Measurements from ENCODE around the gene HAUS5. TPM values are rescaled to one million over a fixed set of nuclear protein-coding genes. Genes with fewer than 3 reads are reported as not detected.
"Not testable (repeated sequence)": the region's sequence is repeated elsewhere in the genome, so short reads cannot be mapped to it uniquely, and the experiment has no call there.

The HAUS5 gene
- total and polyA plus RNA-seq, 2 of the 8 experiments (the other 6 are each of a cell fraction or from before 2014, with no cell fraction given) = 13.8 to 25.7 TPM

DNA sequence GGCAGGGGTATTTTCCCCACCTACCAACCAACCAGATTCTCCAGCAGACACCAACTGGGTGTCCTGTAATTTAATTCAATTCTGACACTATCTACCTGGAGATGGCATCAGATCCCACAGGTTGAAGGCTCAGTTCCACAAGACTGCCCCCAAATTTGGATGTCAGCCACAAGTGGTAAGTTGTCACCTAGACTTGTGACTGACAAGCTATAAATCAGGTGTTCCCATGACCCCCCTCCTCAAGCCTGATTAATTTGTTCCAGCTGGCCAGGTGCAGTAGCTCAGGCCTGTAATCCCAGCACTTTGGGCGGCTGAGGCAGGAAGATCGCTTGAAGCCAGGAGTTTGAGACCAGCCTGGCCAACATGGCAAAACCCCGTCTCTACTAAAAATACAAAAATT, 10.6 kb upstream of the HAUS5 start (continued):
- TF ChIP-seq GTF2F1 (IDR thresholded peaks at IDR 0.05; ENCODE audit: borderline replicate concordance, low read depth, low read length) (no peak), YY1 (IDR thresholded peaks at IDR 0.05; ENCODE audit: low read depth, low read length) (no peak)

DNA sequence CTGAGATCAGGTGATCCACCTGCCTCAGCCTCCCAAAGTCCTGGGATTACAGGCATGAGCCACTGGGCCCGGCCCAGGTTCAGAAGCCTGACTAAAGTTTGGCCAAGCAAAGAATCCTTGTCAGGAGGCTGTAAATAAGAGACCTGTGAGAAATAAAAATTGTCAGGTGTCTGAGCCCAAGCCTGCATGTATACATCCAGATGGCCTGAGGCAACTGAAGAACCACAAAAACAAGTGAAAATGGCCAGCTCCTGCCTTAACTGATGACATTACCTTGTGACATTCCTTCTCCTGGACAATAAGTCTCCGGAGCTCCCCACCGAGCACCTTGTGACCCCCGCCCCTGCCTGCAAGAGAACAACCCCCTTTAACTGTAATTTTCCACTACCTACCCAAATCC, 8.1 kb upstream of the HAUS5 start:
- not testable (repeated sequence) for H3K4me3 ChIP-seq (ENCODE audit: extremely low read depth in 1 of 4, insufficient read depth in 2 of 4, low read depth in 3 of 4, low read length in 4 of 4); H4K5ac ChIP-seq (ENCODE audit: insufficient read length, low read depth, low read length); H3K79me1 ChIP-seq (ENCODE audit: low read depth, low read length); H3K36me3 ChIP-seq (ENCODE audit: control insufficient read depth in 2 of 4, insufficient read depth in 4 of 4, low read length in 3 of 4); FAIRE-seq; H3K23ac ChIP-seq (ENCODE audit: insufficient read length); H4K91ac ChIP-seq (replicated peaks; ENCODE audit: insufficient read length, low read length); H2BK20ac ChIP-seq (ENCODE audit: low read length); H3K4me2 ChIP-seq (ENCODE audit: insufficient read depth in 1 of 2, low read depth in 2 of 2, low read length in 2 of 2); H3K18ac ChIP-seq (ENCODE audit: extremely low read depth, low read length); H3K4me1 ChIP-seq (replicated peaks in 1 of 4; ENCODE audit: control insufficient read depth in 3 of 4, insufficient read depth in 4 of 4, low read length in 3 of 4); H4K20me1 ChIP-seq (replicated peaks in 1 of 2; ENCODE audit: control insufficient read depth in 1 of 2, insufficient read depth in 2 of 2, low read length in 2 of 2); H3K9me3 ChIP-seq (ENCODE audit: insufficient read depth in 2 of 2, low read depth in 1 of 2, low read length in 1 of 2); H2AFZ ChIP-seq (ENCODE audit: low read length); H3K9ac ChIP-seq (replicated peaks in 1 of 4; ENCODE audit: extremely low read depth in 1 of 4, low read depth in 3 of 4, low read length in 3 of 4); H2BK5ac ChIP-seq (ENCODE audit: low read depth, low read length); H4K8ac ChIP-seq (ENCODE audit: extremely low read depth, insufficient read depth, low read length); H2BK15ac ChIP-seq (ENCODE audit: low read length); H3K4ac ChIP-seq (replicated peaks; ENCODE audit: insufficient read length, low read depth, low read length); H3K56ac ChIP-seq (replicated peaks; ENCODE audit: insufficient read length, low read depth, low read length); H3K27me3 ChIP-seq (replicated peaks in 1 of 4; ENCODE audit: control insufficient read depth in 3 of 4, extremely low read depth in 1 of 4, insufficient read depth in 3 of 4, low read length in 3 of 4); H3K27ac ChIP-seq (ENCODE audit: low read depth, low read length); H3K79me2 ChIP-seq (ENCODE audit: control insufficient read depth in 1 of 2, insufficient read depth in 2 of 2, low read length in 2 of 2); H2AK5ac ChIP-seq (ENCODE audit: low read depth, low read length); DNase-seq (ENCODE audit: low read depth in 1 of 2, low spot score in 2 of 2); H2BK12ac ChIP-seq (ENCODE audit: low read depth, low read length); H3K23me2 ChIP-seq (ENCODE audit: low read depth, low read length); H2BK120ac ChIP-seq (replicated peaks; ENCODE audit: low read depth, low read length); H3K14ac ChIP-seq (ENCODE audit: insufficient read length)
- ChIA-PET CTCF (ENCODE audit: partially characterized antibody) (interaction anchor here (0.7 to 1.4 kb wide), 3 partner anchors 13 to 328 kb away, joined by 3 to 4 read pairs (median 3); no protein-coding TSS in a partner anchor), POLR2A (ENCODE audit: partially characterized antibody) (interaction anchor here (0.8 to 1.7 kb wide), 3 partner anchors 24 to 48 kb away, joined by 3 to 4 read pairs (median 3); partner anchors contain the start of gene RBM42)
- 91% methylated on average over 4 of the region's 4 CpGs; no CpG with 5 or more reads in 1 of the 2 experiments for WGBS, 2 experiments (ENCODE audit: extremely low coverage in 1 of 2, insufficient coverage in 1 of 2, insufficient read length in 1 of 2, insufficient replicate concordance in 2 of 2, low coverage in 1 of 2, low lambda C conversion rate in 2 of 2, missing lambda C conversion rate in 1 of 2)
